MM.1S (cell line): ENCODE data around the gene ARGLU1.

Source experiments
- DNase-seq: peaks from one replicate; pipeline ENCODE4 v3.0.0-alpha.2; 2015
- H2AFZ ChIP-seq: fragments of 300-600 bp; sonication (generic); 2 replicates; pipeline ENCODE4 v1.6.0; 2016; ENCODE audit warnings: antibody characterized with exemption, low read length
- H3F3A ChIP-seq: fragments of 300-600 bp; sonication (generic); 2 replicates; pipeline ENCODE4 v1.6.1; 2016; ENCODE audit warnings: mild to moderate bottlenecking, antibody characterized with exemption, low read length, moderate library complexity, mixed read lengths; ENCODE audit not compliant: insufficient read depth
- H3K27ac ChIP-seq: fragments of 300-600 bp; sonication (generic); 2 replicates; pipeline ENCODE4 v1.5.1; 2016; ENCODE audit warnings: mild to moderate bottlenecking, low read length
- H3K27me3 ChIP-seq: fragments of 300-600 bp; sonication (generic); replicated peaks from 2 replicates; pipeline ENCODE4 v1.6.0; 2016; ENCODE audit warnings: low read length; ENCODE audit not compliant: insufficient read depth
- H3K36me3 ChIP-seq: fragments of 300-600 bp; sonication (generic); replicated peaks from 2 replicates; pipeline ENCODE4 v1.6.1; 2016; ENCODE audit warnings: mild to moderate bottlenecking, low read length, mixed read lengths; ENCODE audit not compliant: insufficient read depth
- H3K4me1 ChIP-seq: fragments of 300-600 bp; sonication (generic); 2 replicates; pipeline ENCODE4 v1.6.1; 2016; ENCODE audit warnings: low read length, mixed read lengths
- H3K4me2 ChIP-seq: fragments of 300-600 bp; sonication (generic); 2 replicates; pipeline ENCODE4 v1.6.0; 2016; ENCODE audit warnings: low read depth, low read length
- H3K4me3 ChIP-seq: fragments of 300-600 bp; sonication (generic); 2 replicates; pipeline ENCODE4 v1.5.1; 2016; ENCODE audit warnings: low read length, mixed read lengths
- H3K79me2 ChIP-seq: fragments of 300-600 bp; sonication (generic); 2 replicates; pipeline ENCODE4 v1.6.1; 2016; ENCODE audit warnings: mixed run types, low read length, mixed read lengths
- H3K9ac ChIP-seq: fragments of 300-600 bp; sonication (generic); 2 replicates; pipeline ENCODE4 v1.6.1; 2016; ENCODE audit warnings: low read length, mixed read lengths
- H3K9me2 ChIP-seq: fragments of 300-600 bp; sonication (generic); replicated peaks from 2 replicates; pipeline ENCODE4 v1.6.1; 2016; ENCODE audit warnings: mild to moderate bottlenecking, low read length, mixed read lengths; ENCODE audit not compliant: insufficient read depth
- H3K9me3 ChIP-seq: fragments of 300-600 bp; sonication (generic); replicated peaks from 2 replicates; pipeline ENCODE4 v1.6.1; 2016; ENCODE audit warnings: mild to moderate bottlenecking, low read length, mixed read lengths; ENCODE audit not compliant: insufficient read depth
- H4K20me1 ChIP-seq: fragments of 300-600 bp; sonication (generic); 2 replicates; pipeline ENCODE4 v1.6.1; 2016; ENCODE audit warnings: mild to moderate bottlenecking, low read length, moderate library complexity, mixed read lengths; ENCODE audit not compliant: insufficient read depth
- CTCF ChIP-seq: fragments of 300-600 bp; sonication (generic); IDR thresholded peaks from 2 replicates; pipeline ENCODE4 v1.5.1; 2016; ENCODE audit warnings: antibody characterized with exemption, low read length, mixed read lengths
- EZH2 ChIP-seq: fragments of 300-600 bp; sonication (generic); optimal IDR thresholded peaks from 2 replicates; pipeline ENCODE3; 2017; ENCODE audit warnings: low read depth, mild to moderate bottlenecking, antibody characterized with exemption, low read length, mixed read lengths
- EZH2phosphoT487 ChIP-seq: fragments of 300-600 bp; sonication (generic); IDR thresholded peaks from 2 replicates; pipeline ENCODE4 v1.6.1; 2018; ENCODE audit warnings: antibody characterized with exemption, low read length

The ARGLU1 gene

DNA sequence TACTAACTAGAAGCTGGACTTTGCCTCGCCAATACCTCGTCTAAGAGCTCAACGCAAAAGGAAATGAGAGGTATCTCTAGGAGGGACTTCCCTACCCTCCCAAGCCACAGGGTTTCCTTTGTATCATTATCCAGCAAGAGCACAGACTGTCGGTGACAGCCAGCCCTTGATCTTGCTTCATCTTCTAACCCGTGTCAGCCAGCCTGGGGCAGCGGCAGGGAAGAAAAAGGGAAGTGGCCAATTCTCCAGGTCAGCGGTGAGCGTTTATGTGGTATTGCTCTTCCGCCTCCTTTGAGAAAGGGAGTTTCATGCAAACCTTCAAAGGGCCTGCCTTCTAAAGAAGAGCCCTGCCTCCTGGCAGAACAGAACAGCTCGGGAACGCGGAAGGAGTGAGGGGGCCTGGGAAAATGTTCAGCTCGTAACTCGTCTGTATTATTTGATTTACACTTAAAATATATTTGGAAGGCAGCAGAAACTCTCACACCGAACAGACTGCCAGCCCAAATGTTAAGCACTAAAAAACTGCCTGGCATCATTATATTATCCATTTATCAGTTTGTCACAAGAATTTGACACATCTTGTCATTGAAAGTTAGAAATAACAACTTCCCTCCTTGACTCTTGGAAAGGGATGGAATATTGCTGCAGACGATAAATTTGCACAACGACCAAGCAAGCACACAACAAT, 74.3 kb downstream of the ARGLU1 start:
- H3K4me3 ChIP-seq: no peak overlapping the region
- H4K20me1 ChIP-seq: no peaks in the 10 kb centered on the region
- no peaks in the 10 kb centered on the region for H3K36me3 ChIP-seq
- H3K9ac ChIP-seq: no peak overlapping the region
- H3K79me2 ChIP-seq: no peaks in the 10 kb centered on the region
- H3K4me2 ChIP-seq: no peak overlapping the region
- no peaks in the 10 kb centered on the region for H3K9me2 ChIP-seq
- no peaks in the 10 kb centered on the region for H3F3A ChIP-seq
- H2AFZ ChIP-seq: no peak overlapping the region
- no peak for DNase-seq
- no peaks in the 10 kb centered on the region for H3K9me3 ChIP-seq
- no peak overlapping the region for H3K27ac ChIP-seq
- no peak for TF ChIP-seq CTCF
- no peak for TF ChIP-seq EZH2phosphoT487
- no peak for TF ChIP-seq EZH2
- H3K27me3 ChIP-seq: no peaks in the 10 kb centered on the region
- H3K4me1 ChIP-seq: no peaks in the 10 kb centered on the region

- H3K4me2 ChIP-seq: no peak overlapping the region
These were observed 75.1 kb downstream of the ARGLU1 start for GRCh38 chr13:106492588-106493475.

DNA sequence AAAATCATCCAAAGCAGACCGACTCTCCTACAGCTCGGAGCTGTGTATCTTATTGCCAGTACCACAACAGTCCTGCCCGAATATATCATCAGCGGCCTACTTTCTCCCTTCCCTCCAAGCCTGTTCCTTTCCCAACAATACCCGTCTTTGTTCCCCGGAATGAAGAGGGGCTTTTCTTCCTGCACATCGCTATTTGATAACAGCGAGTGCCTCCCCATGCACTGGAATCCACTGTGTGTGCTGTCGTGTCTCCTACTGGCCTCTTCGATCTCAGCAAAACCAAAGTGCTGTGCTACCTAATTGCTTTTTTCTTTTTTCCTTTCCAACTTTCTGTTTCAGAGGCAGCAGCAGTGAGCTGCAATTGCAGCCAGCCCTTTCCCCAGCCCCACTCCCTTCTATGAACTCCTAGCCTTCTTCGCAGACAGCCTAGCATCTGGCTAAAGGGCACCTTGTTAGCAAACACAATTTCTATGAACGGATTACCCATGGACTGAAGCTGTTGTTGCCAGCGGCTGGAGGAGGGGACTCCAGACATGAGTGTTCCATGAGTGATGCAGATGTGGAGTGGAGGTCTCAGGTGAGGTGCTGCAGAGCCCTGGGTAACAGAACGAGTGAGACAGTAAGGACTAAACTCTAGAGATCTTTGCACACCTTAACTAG, 75.9 kb downstream of the ARGLU1 start:
- H3K4me2 ChIP-seq: no peak overlapping the region
- no peaks in the 10 kb centered on the region for H3K27me3 ChIP-seq
- H3K4me1 ChIP-seq: no peaks in the 10 kb centered on the region
- H4K20me1 ChIP-seq: no peaks in the 10 kb centered on the region
- no peaks in the 10 kb centered on the region for H3K9me3 ChIP-seq
- H3K9ac ChIP-seq: no peak overlapping the region
- no peak overlapping the region for H2AFZ ChIP-seq
- no peak for DNase-seq
- TF ChIP-seq EZH2 (no peak), CTCF (no peak)
- H3K9me2 ChIP-seq: no peaks in the 10 kb centered on the region
- no peak overlapping the region for H3K4me3 ChIP-seq
- H3K79me2 ChIP-seq: no peaks in the 10 kb centered on the region
- no peaks in the 10 kb centered on the region for H3F3A ChIP-seq
- H3K36me3 ChIP-seq: no peaks in the 10 kb centered on the region
- H3K27ac ChIP-seq: no peak overlapping the region

More at GRCh38 chr13:106492588-106493475, 75.1 kb downstream of the ARGLU1 start:
- H2AFZ ChIP-seq: no peak overlapping the region
- H3K79me2 ChIP-seq: no peaks in the 10 kb centered on the region
- no peaks in the 10 kb centered on the region for H4K20me1 ChIP-seq
- no peaks in the 10 kb centered on the region for H3K36me3 ChIP-seq
- DNase-seq: no peak
- H3K4me3 ChIP-seq: no peak overlapping the region
- H3K9me3 ChIP-seq: no peaks in the 10 kb centered on the region
- no peak overlapping the region for H3K9ac ChIP-seq
- no peaks in the 10 kb centered on the region for H3K4me1 ChIP-seq
- no peaks in the 10 kb centered on the region for H3F3A ChIP-seq
- TF ChIP-seq CTCF: no peak
- no peak for TF ChIP-seq EZH2phosphoT487
- TF ChIP-seq EZH2: no peak
- H3K27me3 ChIP-seq: no peaks in the 10 kb centered on the region
- H3K9me2 ChIP-seq: no peaks in the 10 kb centered on the region
- H3K27ac ChIP-seq: no peak overlapping the region
